Astrocyte of the spinal cord (primary cell): ENCODE results near the gene SLCO4A1.

ENCODE experiments used
- DNase-seq: peaks from one replicate; pipeline ENCODE4 v3.0.0; 2011; ENCODE audit warnings: low read depth, low spot score
- H3K4me3 ChIP-seq: 2 replicates; pipeline ENCODE4 v1.5.1; 2011; ENCODE audit warnings: low read depth, mild to moderate bottlenecking, low read length, moderate library complexity
- in situ Hi-C: cut with HindIII; loops from 2 replicates; pipeline ENCODE4 v1.10.0; 2017; ENCODE audit warnings: low sequenced_read_pairs
- TF ChIP-seq, protein P1 (sequence below): IDR thresholded peaks from 2 replicates; pipeline ENCODE4 v1.5.1; 2012; ENCODE audit warnings: low read depth, mild to moderate bottlenecking, low read length, inconsistent platforms

SLCO4A1 gene

DNA sequence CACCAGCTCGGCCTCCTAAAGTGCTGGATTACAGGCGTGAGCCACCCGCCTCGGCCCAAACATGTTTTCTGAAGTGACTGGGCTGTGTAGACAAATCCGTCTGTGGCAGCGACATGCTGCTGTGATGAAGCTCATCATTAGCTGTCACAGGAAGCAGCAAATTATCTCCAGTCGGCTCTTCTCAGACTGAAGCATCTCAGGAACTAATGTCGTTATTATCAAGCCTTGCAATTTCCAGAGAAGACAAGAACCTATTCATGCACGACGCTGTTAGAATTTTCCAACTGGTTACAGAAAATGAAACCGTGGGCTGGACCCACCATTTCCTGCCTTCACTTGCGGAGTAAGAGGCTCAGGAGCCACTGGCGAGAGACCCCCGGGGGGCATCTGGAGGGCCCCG, 49.2 kb downstream of the SLCO4A1 start:
- TF ChIP-seq, protein P1, sequence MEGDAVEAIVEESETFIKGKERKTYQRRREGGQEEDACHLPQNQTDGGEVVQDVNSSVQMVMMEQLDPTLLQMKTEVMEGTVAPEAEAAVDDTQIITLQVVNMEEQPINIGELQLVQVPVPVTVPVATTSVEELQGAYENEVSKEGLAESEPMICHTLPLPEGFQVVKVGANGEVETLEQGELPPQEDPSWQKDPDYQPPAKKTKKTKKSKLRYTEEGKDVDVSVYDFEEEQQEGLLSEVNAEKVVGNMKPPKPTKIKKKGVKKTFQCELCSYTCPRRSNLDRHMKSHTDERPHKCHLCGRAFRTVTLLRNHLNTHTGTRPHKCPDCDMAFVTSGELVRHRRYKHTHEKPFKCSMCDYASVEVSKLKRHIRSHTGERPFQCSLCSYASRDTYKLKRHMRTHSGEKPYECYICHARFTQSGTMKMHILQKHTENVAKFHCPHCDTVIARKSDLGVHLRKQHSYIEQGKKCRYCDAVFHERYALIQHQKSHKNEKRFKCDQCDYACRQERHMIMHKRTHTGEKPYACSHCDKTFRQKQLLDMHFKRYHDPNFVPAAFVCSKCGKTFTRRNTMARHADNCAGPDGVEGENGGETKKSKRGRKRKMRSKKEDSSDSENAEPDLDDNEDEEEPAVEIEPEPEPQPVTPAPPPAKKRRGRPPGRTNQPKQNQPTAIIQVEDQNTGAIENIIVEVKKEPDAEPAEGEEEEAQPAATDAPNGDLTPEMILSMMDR, result no peak
- in situ Hi-C loops, result no loop called here
- no peak for DNase-seq
- no peak overlapping the region for H3K4me3 ChIP-seq

DNA sequence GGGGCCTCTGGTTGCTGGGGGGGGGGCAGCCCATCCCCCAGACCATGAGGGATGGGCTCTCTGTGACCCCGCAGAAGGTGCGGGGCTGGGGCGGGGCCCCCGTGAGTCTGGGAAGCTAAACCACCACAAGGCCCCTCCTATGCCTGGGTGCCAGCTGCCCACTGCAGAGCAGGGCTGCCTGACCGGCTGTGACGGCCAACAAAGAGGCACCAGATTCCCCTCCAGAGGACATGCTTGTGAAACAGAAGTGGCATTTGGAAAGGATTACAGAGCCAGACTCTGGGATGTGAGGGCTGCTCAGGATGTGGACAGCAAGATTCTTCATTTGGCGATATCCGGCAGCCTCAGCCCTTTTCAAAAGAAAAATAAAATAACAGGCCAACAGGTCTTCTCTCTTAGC, 49.9 kb downstream of the SLCO4A1 start:
- in situ Hi-C loops, result no loop called here
- no peak overlapping the region for H3K4me3 ChIP-seq
- DNase-seq, result no peak
- TF ChIP-seq, protein P1, result no peak

DNA sequence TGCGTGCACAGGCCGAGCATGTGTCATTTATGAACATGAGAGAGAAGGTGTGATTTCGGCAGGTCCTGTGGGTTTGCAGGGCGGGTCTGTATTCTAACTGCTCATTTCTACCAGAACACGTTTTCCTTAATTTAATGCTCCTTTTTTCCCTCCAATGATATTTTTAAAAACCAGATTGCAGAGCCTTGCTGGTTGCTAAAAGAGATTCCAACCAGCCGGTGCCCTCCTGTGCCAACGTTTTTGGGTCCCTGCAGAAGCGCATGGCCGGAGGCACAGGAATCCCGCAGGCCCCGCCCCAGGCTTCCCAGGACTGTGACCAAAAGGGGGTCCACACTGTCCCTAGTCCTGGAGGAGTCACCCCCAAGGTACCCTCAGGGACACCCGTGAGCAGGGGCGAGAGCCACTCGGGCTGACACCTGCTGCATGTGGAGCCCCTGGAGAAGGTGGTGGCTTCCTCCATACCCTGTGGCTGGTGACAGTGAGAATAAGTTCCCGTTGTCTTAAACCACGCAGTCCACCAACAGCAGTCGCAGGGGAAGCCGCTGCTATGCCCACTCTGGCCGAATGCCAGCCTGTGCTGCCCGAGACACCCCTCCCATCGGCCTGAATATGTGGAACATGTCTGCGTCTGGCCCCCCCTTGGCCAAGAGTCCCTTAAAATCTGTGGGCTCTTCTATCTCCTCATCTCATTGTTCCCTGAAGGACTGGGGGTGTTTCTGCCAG, 50.7 kb downstream of the SLCO4A1 start:
- TF ChIP-seq, protein P1, result no peak
- in situ Hi-C loops, result no loop called here
- no peak overlapping the region for H3K4me3 ChIP-seq
- DNase-seq, result no peak

DNA sequence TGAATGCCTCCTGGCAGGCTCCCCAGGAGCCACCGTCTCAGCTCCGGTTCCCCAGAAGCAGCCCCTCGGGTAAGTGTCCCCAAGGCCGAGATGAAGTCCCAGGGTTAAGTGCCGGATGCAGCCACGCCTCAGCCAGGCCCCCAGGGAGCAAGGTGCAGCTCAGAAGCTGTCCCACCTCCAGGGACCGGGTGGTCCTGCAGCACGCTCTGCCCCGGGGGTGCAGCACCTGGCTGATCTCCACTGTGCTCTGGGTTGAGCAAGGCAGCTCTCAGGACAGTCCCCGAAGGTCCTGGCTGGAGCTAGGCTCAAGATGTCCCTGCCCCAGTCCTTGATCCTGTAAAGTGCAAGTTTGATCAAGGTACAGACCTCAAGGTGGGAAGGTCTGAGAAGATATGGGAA, 51.2 kb downstream of the SLCO4A1 start:
- in situ Hi-C loops, result no loop called here
- H3K4me3 ChIP-seq, result no peak overlapping the region
- DNase-seq, result no peak
- TF ChIP-seq, protein P1, result no peak

DNA sequence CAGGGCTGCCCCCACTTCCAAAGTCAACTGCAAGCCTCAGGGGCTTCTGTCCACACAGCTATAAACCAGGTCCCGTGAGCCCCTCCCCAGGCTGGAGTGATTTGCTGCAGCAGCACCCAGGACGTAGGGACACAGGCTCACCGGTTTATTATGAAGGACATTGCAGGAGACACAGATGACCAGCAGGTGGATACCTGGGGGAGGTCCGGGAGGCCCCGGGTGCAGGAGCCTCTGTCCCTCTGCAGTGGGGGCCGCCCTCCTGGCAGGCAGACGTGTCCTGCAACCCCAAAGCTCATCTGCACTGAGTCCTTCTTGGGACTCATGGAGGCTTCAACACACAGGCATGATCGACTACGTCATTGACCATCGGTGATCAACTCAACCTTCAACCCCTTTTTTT, 51.8 kb downstream of the SLCO4A1 start:
- no peak overlapping the region for H3K4me3 ChIP-seq
- TF ChIP-seq, protein P1, result no peak
- no peak for DNase-seq
- in situ Hi-C loops, result no loop called here

DNA sequence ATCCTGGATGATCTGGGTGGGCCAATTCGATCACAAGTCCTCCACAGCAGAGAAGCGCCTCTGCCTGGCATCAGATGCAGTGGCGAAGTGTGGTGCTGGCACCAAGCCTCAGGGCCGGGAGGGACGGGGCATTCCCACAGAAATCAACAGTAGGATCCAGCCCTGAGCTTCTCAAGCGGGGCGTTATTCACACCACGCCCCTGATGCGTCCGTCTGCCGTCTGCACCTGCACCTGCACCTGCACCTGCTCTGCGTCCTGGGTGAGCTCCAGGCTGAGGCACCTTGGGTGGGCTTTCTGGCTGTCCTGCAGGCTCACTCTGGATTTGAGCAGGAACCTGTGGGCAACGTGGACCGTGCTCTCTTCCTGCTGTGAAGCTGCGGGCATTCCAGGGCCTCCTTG, 52.6 kb downstream of the SLCO4A1 start:
- no peak for DNase-seq
- in situ Hi-C loops, result no loop called here
- TF ChIP-seq, protein P1, result no peak
- no peak overlapping the region for H3K4me3 ChIP-seq
